ENCODE data around the gene DTYMK. TPM values are rescaled to one million over a fixed set of nuclear protein-coding genes. Genes with fewer than 3 reads are reported as not detected.
A peak's percentile ranks its signal among the peaks of the same experiment; 100 is the strongest.

The DTYMK gene
- total RNA-seq, 2 experiments from 2014 or later: 4.8 to 6.0 TPM

DNA sequence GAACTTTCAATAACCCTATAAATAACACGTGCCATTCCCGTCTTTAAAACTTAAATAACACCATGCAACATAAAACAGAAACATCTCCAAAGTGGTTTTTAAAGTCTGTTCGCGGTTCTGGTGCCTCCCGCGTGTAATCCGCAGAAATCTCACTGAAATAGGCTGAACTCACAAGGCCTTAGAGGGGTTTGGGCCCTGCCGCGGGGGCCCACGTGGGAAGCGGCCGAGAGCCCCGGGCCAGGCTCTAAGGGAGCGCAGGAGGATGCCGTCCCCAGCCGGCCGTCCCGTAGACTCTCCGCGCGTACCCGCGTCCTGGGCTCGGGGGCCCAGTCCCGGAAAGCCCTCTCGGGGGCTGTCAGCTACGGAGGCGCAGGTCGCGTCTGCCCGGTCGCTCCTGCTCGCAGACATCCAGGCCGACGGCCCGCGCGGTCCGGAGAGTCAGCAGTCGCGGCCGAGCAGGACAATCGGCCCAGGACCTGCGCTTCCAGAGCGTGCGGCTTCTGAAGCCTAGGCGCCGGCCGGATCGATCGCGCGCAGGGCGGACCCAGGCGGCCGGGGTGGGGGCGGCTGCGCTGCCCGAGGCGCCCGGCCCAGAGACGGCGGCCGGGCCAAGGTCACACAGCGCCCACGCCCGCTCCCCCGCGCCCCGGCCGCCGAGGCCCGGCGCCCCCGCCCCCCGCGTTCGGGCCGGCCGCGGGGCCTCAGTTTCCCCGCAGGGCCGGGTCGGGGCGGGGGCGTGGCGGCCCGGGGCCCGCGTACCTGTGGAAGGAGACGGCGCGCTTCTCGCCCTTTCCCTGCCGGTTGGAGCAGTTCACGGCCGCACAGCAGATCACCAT is 50.2 kb downstream of the DTYMK start:
- CTCF ChIA-PET: interaction anchor here (0.6 to 2.4 kb wide), 2 partner anchors 65 to 1611 kb away, joined by 3 to 10 read pairs; partner anchors contain the start of gene ING5
- no peaks in the 10 kb centered on the region for H3K9me3 Mint-ChIP-seq

DNA sequence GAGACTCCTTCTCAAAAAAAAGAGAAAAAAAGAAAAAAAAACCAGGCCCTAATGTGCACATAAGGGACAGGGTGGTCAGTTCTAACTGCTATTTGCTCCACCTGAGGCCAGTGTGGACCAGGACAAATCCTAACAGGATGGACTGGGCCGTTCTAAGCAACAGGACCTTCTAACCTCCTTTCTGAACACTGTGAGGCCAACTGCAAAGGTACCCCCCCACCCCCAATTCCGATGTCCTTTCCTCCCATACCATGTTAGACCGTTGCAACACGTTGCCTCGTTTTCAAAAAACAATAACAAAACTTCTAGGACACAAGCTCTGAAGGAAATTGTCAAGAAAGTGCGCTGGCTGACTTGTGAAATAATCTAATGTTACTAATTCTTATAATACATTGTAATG is 50.9 kb downstream of the DTYMK start:
- H3K4me1 Mint-ChIP-seq (ENCODE audit: low read depth): peaks cover 46% of the 10 kb centered on the region
- Histone ChIP-seq H3K4me3 (ENCODE audit: low read length) (peak overlapping the region; percentile 76), H3K36me3 (ENCODE audit: insufficient read depth, low read length) (peaks cover 26% of the 10 kb centered on the region), H3K27me3 (ENCODE audit: control insufficient read depth in 1 of 2, insufficient read depth in 2 of 2, low read length in 2 of 2) (no peaks in the 10 kb centered on the region), H3K9me3 (ENCODE audit: control insufficient read depth in 1 of 2, insufficient read depth in 1 of 2, low read length in 2 of 2) (no peaks in the 10 kb centered on the region), H3K27ac (ENCODE audit: low read depth in 1 of 2, low read length in 2 of 2) (no peak overlapping the region), H3K4me1 (ENCODE audit: insufficient read depth, low read length) (peaks cover 35% of the 10 kb centered on the region)
- peak overlapping the region; percentile 88 for H3K4me3 Mint-ChIP-seq
- intact Hi-C loops (cut with DNase I, micrococcal nuclease): loop anchor here (2.0 to 10.0 kb wide), 6 partner anchors 17 to 1051 kb away; partner anchors contain the start of genes CAPN10 (in 1 of the 2), D2HGDH (in 1 of the 2), DTYMK (in 1 of the 2) and HDLBP (in 1 of the 2)
- H3K36me3 Mint-ChIP-seq (ENCODE audit: low read depth): peaks cover 56% of the 10 kb centered on the region
- H3K27me3 Mint-ChIP-seq: no peaks in the 10 kb centered on the region
- DNase-seq: no peak
- POLR2A ChIA-PET: interaction anchor here (1.5 to 4.2 kb wide), 2 partner anchors 18 to 51 kb away, joined by 11 to 28 read pairs; partner anchors contain the start of gene DTYMK
- H3K9me3 Mint-ChIP-seq: no peaks in the 10 kb centered on the region
- no peak for ATAC-seq (ENCODE audit: poor library complexity)
- TF ChIP-seq, protein P1, sequence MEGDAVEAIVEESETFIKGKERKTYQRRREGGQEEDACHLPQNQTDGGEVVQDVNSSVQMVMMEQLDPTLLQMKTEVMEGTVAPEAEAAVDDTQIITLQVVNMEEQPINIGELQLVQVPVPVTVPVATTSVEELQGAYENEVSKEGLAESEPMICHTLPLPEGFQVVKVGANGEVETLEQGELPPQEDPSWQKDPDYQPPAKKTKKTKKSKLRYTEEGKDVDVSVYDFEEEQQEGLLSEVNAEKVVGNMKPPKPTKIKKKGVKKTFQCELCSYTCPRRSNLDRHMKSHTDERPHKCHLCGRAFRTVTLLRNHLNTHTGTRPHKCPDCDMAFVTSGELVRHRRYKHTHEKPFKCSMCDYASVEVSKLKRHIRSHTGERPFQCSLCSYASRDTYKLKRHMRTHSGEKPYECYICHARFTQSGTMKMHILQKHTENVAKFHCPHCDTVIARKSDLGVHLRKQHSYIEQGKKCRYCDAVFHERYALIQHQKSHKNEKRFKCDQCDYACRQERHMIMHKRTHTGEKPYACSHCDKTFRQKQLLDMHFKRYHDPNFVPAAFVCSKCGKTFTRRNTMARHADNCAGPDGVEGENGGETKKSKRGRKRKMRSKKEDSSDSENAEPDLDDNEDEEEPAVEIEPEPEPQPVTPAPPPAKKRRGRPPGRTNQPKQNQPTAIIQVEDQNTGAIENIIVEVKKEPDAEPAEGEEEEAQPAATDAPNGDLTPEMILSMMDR (IDR thresholded peaks at IDR 0.05): no peak
- H3K27ac Mint-ChIP-seq: peak overlapping the region; percentile 79
- CTCF ChIA-PET: no interaction called here

More for the DNA sequence above, 50.2 kb downstream of the DTYMK start:
- H3K9me3 ChIP-seq (ENCODE audit: control insufficient read depth in 1 of 2, insufficient read depth in 1 of 2, low read length in 2 of 2): no peaks in the 10 kb centered on the region
- peak in 8 of 14 experiments; percentile 12 to 55 (median 27) for DNase-seq
- no peak overlapping the region for H3K27ac ChIP-seq (ENCODE audit: low read depth in 1 of 2, low read length in 2 of 2)
- peak; percentile 19 for ATAC-seq (ENCODE audit: poor library complexity)
- H3K27me3 ChIP-seq (ENCODE audit: control insufficient read depth in 1 of 2, insufficient read depth in 2 of 2, low read length in 2 of 2): no peaks in the 10 kb centered on the region
- Mint-ChIP-seq H3K4me3 (peak overlapping the region; percentile 88), H3K4me1 (ENCODE audit: low read depth) (peaks cover 48% of the 10 kb centered on the region), H3K27ac (peak overlapping the region; percentile 79), H3K36me3 (ENCODE audit: low read depth) (peaks cover 50% of the 10 kb centered on the region), H3K27me3 (no peaks in the 10 kb centered on the region)
- peak overlapping the region; percentile 76 for H3K4me3 ChIP-seq (ENCODE audit: low read length)
- intact Hi-C loops (cut with DNase I, micrococcal nuclease): loop anchor here (1.0 to 10.0 kb wide), 7 partner anchors 18 to 1052 kb away; partner anchors contain the start of genes DTYMK (in 2 of the 2), CAPN10 (in 1 of the 2), D2HGDH (in 1 of the 2) and HDLBP (in 1 of the 2)
- TF ChIP-seq, protein P1 (IDR thresholded peaks at IDR 0.05): no peak
- H3K4me1 ChIP-seq (ENCODE audit: insufficient read depth, low read length): peaks cover 38% of the 10 kb centered on the region
- peaks cover 21% of the 10 kb centered on the region for H3K36me3 ChIP-seq (ENCODE audit: insufficient read depth, low read length)
- POLR2A ChIA-PET: interaction anchor here (0.9 to 4.2 kb wide), 5 partner anchors 19 to 321 kb away, joined by 3 to 28 read pairs (median 13); partner anchors contain the start of genes DTYMK, HDLBP, ING5 and SEPTIN2

DNA sequence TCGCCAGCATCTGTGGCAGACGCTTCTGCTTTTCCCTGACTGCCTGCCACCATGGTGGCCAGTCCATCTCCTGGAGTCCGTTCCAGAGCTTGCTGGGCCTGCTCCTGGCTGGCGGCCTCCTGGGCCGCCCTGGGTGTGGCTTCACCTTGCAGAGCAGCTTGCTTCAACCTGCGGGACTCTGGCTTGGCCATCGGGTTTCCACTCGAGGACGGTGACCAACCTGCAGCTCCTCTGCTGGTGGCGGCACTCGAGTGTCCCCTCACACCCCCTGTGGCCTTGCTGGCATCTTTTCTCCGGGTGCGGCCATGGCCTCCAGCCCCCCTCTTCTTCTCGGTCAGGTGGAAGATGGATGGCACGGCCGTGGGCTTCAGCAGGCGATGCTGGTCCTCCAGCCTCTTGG is 53.1 kb downstream of the DTYMK start:
- H3K9me3 Mint-ChIP-seq: no peaks in the 10 kb centered on the region
- H3K36me3 ChIP-seq (ENCODE audit: insufficient read depth, low read length): peaks cover 29% of the 10 kb centered on the region
- H3K27me3 Mint-ChIP-seq: no peaks in the 10 kb centered on the region
- ChIA-PET CTCF (interaction anchor here (1.6 to 2.2 kb wide), 2 partner anchors 23 to 54 kb away, joined by 3 to 7 read pairs; partner anchors contain the start of gene DTYMK), POLR2A (no interaction called here)
- H3K9me3 ChIP-seq (ENCODE audit: control insufficient read depth in 1 of 2, insufficient read depth in 1 of 2, low read length in 2 of 2): no peaks in the 10 kb centered on the region
- DNase-seq: no peak
- intact Hi-C loops (cut with DNase I, micrococcal nuclease): loop anchor here (5.0 to 10.0 kb wide), 3 partner anchors 51 to 1049 kb away; partner anchors contain the start of genes CAPN10 (in 1 of the 2), DTYMK (in 1 of the 2) and STK25 (in 1 of the 2)
- no peak overlapping the region for H3K27ac Mint-ChIP-seq
- peaks cover 26% of the 10 kb centered on the region for H3K4me1 Mint-ChIP-seq (ENCODE audit: low read depth)
- ATAC-seq (ENCODE audit: poor library complexity): no peak
- no peak overlapping the region for H3K27ac ChIP-seq (ENCODE audit: low read depth in 1 of 2, low read length in 2 of 2)
- no peak overlapping the region for H3K4me3 Mint-ChIP-seq
- no peaks in the 10 kb centered on the region for H3K27me3 ChIP-seq (ENCODE audit: control insufficient read depth in 1 of 2, insufficient read depth in 2 of 2, low read length in 2 of 2)
- H3K4me3 ChIP-seq (ENCODE audit: low read length): no peak overlapping the region
- H3K36me3 Mint-ChIP-seq (ENCODE audit: low read depth): peaks cover 63% of the 10 kb centered on the region
- peaks cover 16% of the 10 kb centered on the region for H3K4me1 ChIP-seq (ENCODE audit: insufficient read depth, low read length)
- TF ChIP-seq, protein P1 (IDR thresholded peaks at IDR 0.05): no peak

Measured in CD4-positive, alpha-beta T cell (primary cell).